ENCODE results near the gene ERGIC1.
A peak's percentile ranks its signal among the peaks of the same experiment; 100 is the strongest.

- TF ChIP-seq CTCF (IDR thresholded peaks at IDR 0.05) (peak; percentile 94 to 98 (median 96)), POLR2A (IDR thresholded peaks at IDR 0.05) (no peak)
Observed at GRCh38 chr5:172932313-172933017, 98.4 kb downstream of the ERGIC1 start.

Data from esophagus squamous epithelium (tissue), 4 donors.